GM23338 (cell line): ENCODE measurements around the gene NSL1. TPM values are rescaled to one million over a fixed set of nuclear protein-coding genes. Genes with fewer than 3 reads are reported as not detected.

Source experiments
- ATAC-seq: fragments of 200-7000 bp; cut with Tn5 transposase; 3 replicates; pipeline ENCODE4 v1.9.1; 2020
- DNase-seq: peaks from one replicate; pipeline ENCODE4 v3.0.0-alpha.2; 2015; ENCODE audit warnings: low spot score
- H2AFZ ChIP-seq: fragments of 200-600 bp; sonication (generic); 2 replicates; pipeline ENCODE4 v1.8.0; 2016; ENCODE audit warnings: antibody characterized with exemption, mild to moderate bottlenecking, moderate library complexity
- H3F3A ChIP-seq: fragments of 200-600 bp; sonication (generic); replicated peaks from 2 replicates; pipeline ENCODE4 v1.8.0; 2017; ENCODE audit warnings: antibody characterized with exemption, mixed run types, low read depth
- H3K27ac ChIP-seq: fragments of 200-600 bp; sonication (generic); 2 replicates; pipeline ENCODE4 v1.6.1; 2016; ENCODE audit warnings: low read depth
- H3K27me3 ChIP-seq: fragments of 200-600 bp; sonication (generic); 2 replicates; pipeline ENCODE4 v1.8.0; 2016; ENCODE audit warnings: mild to moderate bottlenecking, mixed run types, moderate library complexity; ENCODE audit not compliant: insufficient read depth
- H3K36me3 ChIP-seq: fragments of 200-600 bp; sonication (generic); 2 replicates; pipeline ENCODE4 v1.8.0; 2016; ENCODE audit warnings: mild to moderate bottlenecking; ENCODE audit not compliant: insufficient read depth
- H3K4me1 ChIP-seq: fragments of 200-600 bp; sonication (generic); 2 replicates; pipeline ENCODE4 v1.8.0; 2016; ENCODE audit warnings: mild to moderate bottlenecking, moderate library complexity; ENCODE audit not compliant: insufficient read depth
- H3K4me2 ChIP-seq: fragments of 200-600 bp; sonication (generic); 2 replicates; pipeline ENCODE4 v1.7.1; 2017; ENCODE audit warnings: mixed run types
- H3K4me3 ChIP-seq: fragments of 200-600 bp; sonication (generic); 2 replicates; pipeline ENCODE4 v1.6.1; 2016; ENCODE audit warnings: mixed run types
- H3K79me2 ChIP-seq: fragments of 200-600 bp; sonication (generic); replicated peaks from 2 replicates; pipeline ENCODE4 v1.8.0; 2017; ENCODE audit warnings: mild to moderate bottlenecking; ENCODE audit not compliant: insufficient read depth
- H3K9me2 ChIP-seq: fragments of 200-600 bp; sonication (generic); 2 replicates; pipeline ENCODE4 v1.8.0; 2017; ENCODE audit not compliant: insufficient read depth
- H4K20me1 ChIP-seq: fragments of 200-600 bp; sonication (generic); replicated peaks from 2 replicates; pipeline ENCODE4 v1.8.0; 2017; ENCODE audit warnings: mild to moderate bottlenecking; ENCODE audit not compliant: insufficient read depth
- H3K27ac Mint-ChIP-seq: 2 replicates; pipeline ENCODE4 v1.8.0; 2020; ENCODE audit warnings: inconsistent platforms, mild to moderate bottlenecking, moderate library complexity, mixed read lengths
- H3K27me3 Mint-ChIP-seq: 3 replicates; pipeline ENCODE4 v1.8.0; 2022; ENCODE audit warnings: low read depth, mild to moderate bottlenecking, moderate library complexity, mixed read lengths, inconsistent platforms; ENCODE audit not compliant: insufficient read depth, poor library complexity
- H3K36me3 Mint-ChIP-seq: 3 replicates; pipeline ENCODE4 v1.8.0; 2021; ENCODE audit warnings: low read depth, mild to moderate bottlenecking, inconsistent platforms, moderate library complexity, mixed read lengths
- H3K4me1 Mint-ChIP-seq: 3 replicates; pipeline ENCODE4 v1.8.0; 2020; ENCODE audit warnings: mild to moderate bottlenecking, inconsistent platforms, mixed read lengths
- H3K4me3 Mint-ChIP-seq: 3 replicates; pipeline ENCODE4 v1.8.0; 2021; ENCODE audit warnings: moderate library complexity, mild to moderate bottlenecking, inconsistent platforms, mixed read lengths
- H3K9me3 Mint-ChIP-seq: 3 replicates; pipeline ENCODE4 v1.8.0; 2020; ENCODE audit warnings: moderate library complexity, mild to moderate bottlenecking, inconsistent platforms, mixed read lengths
- CTCF ChIP-seq, 2 experiments: fragments of 200-600 bp in 1 of 2; sonication (generic) in 1 of 2; conservative IDR thresholded peaks; 2 replicates each; pipeline versions ENCODE4 v1.5.1 to v1.6.1; 2016 to 2017; ENCODE audit warnings: antibody characterized with exemption in 2 of 2, low read depth in 2 of 2, mild to moderate bottlenecking in 2 of 2, moderate library complexity in 1 of 2
- ETS1 ChIP-seq: IDR thresholded peaks from 2 replicates; pipeline ENCODE4 v1.6.1; 2016; ENCODE audit warnings: antibody characterized with exemption
- EZH2 ChIP-seq: fragments of 200-600 bp; sonication (generic); IDR thresholded peaks from one replicate; pipeline ENCODE4 v1.8.0; 2017; ENCODE audit warnings: antibody characterized with exemption, mild to moderate bottlenecking, low read depth; ENCODE audit not compliant: unreplicated experiment
- EZH2phosphoT487 ChIP-seq: fragments of 200-600 bp; sonication (generic); IDR thresholded peaks from one replicate; pipeline ENCODE4 v1.8.1; 2018; ENCODE audit warnings: antibody characterized with exemption; ENCODE audit not compliant: unreplicated experiment
- JUNB ChIP-seq: IDR thresholded peaks from one replicate; pipeline ENCODE4 v1.6.1; 2016; ENCODE audit warnings: antibody characterized with exemption; ENCODE audit not compliant: unreplicated experiment
- NANOG ChIP-seq: IDR thresholded peaks from 2 replicates; pipeline ENCODE4 v1.6.1; 2016; ENCODE audit warnings: antibody characterized with exemption, borderline replicate concordance
- POLR2AphosphoS5 ChIP-seq: IDR thresholded peaks from 2 replicates; pipeline ENCODE4 v1.6.1; 2016; ENCODE audit warnings: antibody characterized with exemption, low read depth
- STAT1 ChIP-seq: IDR thresholded peaks from one replicate; pipeline ENCODE4 v1.6.1; 2016; ENCODE audit warnings: antibody characterized with exemption; ENCODE audit not compliant: unreplicated experiment
- ZNF114 ChIP-seq: fragments of 250-450 bp; sonication (Bioruptor Pico); IDR thresholded peaks from 2 replicates; pipeline ENCODE4 v1.5.0; 2020; ENCODE audit warnings: mild to moderate bottlenecking, moderate library complexity
- ZNF462 ChIP-seq: fragments of 250-450 bp; sonication (Bioruptor Pico); IDR thresholded peaks from 2 replicates; pipeline ENCODE4 v1.5.0; 2020; ENCODE audit warnings: mild to moderate bottlenecking, moderate library complexity
- polyA plus RNA-seq: library from polyadenylated mRNA; unstranded; fragments of >200 nt; fragmentation: Nextera tagmentation; extraction: Ambion mirVana; gene quantifications from 2 replicates; pipeline ENCODE4 v1.2.1, GENCODE V29; 2016
- total RNA-seq: library from RNA; depleted of rRNA; stranded (reverse); fragments of >200 nt; shearing (Covaris generic); gene quantifications from 2 replicates; pipeline ENCODE4 v1.2.3, GENCODE V29; 2014

The NSL1 gene
- total and polyA plus RNA-seq, 2 experiments from 2014 or later = 96.8 to 102 TPM

- TF ChIP-seq CTCF (conservative IDR thresholded peaks at IDR 0.05; ENCODE audit: low read depth in 2 of 2) = no peak
Observed at GRCh38 chr1:212822956-212823355, 31.4 kb upstream of the NSL1 start (continued).

GRCh38 chr1:212820969-212821368, 29.4 kb upstream of the NSL1 start:
- Histone ChIP-seq H3K4me3 (no peak overlapping the region), H3K36me3 (peaks cover 9% of the 10 kb centered on the region; the same call in 1 of the 2 replicates), H3K4me2 (no peak overlapping the region), H4K20me1 (no peaks in the 10 kb centered on the region), H2AFZ (no peak overlapping the region), H3K9me2 (no peaks in the 10 kb centered on the region), H3K27me3 (no peaks in the 10 kb centered on the region), H3K27ac (no peak overlapping the region), H3F3A (no peaks in the 10 kb centered on the region), H3K79me2 (no peaks in the 10 kb centered on the region), H3K4me1 (peaks cover 6% of the 10 kb centered on the region; the same call in 1 of the 2 replicates)
- no peak overlapping the region for H3K4me3 Mint-ChIP-seq
- DNase-seq (no peak), ATAC-seq (no peak)
- H3K36me3 Mint-ChIP-seq = peaks cover 20% of the 10 kb centered on the region
- no peaks in the 10 kb centered on the region for H3K27me3 Mint-ChIP-seq
- H3K27ac Mint-ChIP-seq = no peak overlapping the region
- peaks cover 4% of the 10 kb centered on the region; the same call in 2 of the 3 replicates for H3K4me1 Mint-ChIP-seq
- H3K9me3 Mint-ChIP-seq = peaks cover 23% of the 10 kb centered on the region
- TF ChIP-seq JUNB (no peak), ETS1 (no peak), EZH2 (no peak), ZNF114 (CRISPR knock-in tag) (no peak), NANOG (no peak), ZNF462 (CRISPR knock-in tag) (no peak), POLR2AphosphoS5 (no peak), STAT1 (no peak), CTCF (conservative IDR thresholded peaks at IDR 0.05; ENCODE audit: low read depth in 2 of 2) (no peak), EZH2phosphoT487 (no peak)
